ENCODE results near the gene CASP10. TPM values are rescaled to one million over a fixed set of nuclear protein-coding genes. Genes with fewer than 3 reads are reported as not detected.

Gene CASP10
- total RNA-seq, 1 experiment from 2014 or later = 1.2 TPM

DNA sequence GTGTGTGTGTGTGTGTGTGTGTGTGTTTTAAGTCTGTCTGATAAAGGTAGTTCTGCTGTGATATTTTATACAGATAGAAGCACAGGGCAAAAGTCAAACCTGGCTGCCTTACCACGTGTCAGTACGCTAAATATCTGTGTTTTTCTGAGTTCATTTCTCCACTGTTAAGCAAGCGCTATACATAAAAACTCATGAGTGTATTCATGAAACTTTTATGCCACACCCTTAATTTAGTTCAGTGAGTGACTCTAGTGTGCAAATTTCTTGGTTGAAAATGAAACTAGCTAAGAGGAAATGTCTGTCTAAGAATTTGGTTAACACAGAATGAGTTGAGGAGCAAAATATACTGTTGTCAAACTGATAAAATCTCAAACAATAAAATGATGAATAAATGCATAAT, 11.2 kb downstream of the CASP10 start:
- no TSS peak for BruUV-seq (replicated peaks)
- no peak for TF ChIP-seq EZH2 (IDR thresholded peaks at IDR 0.05; ENCODE audit: borderline replicate concordance, low read depth, low read length, poor library complexity, severe bottlenecking)
- TF ChIP-seq, protein P1, sequence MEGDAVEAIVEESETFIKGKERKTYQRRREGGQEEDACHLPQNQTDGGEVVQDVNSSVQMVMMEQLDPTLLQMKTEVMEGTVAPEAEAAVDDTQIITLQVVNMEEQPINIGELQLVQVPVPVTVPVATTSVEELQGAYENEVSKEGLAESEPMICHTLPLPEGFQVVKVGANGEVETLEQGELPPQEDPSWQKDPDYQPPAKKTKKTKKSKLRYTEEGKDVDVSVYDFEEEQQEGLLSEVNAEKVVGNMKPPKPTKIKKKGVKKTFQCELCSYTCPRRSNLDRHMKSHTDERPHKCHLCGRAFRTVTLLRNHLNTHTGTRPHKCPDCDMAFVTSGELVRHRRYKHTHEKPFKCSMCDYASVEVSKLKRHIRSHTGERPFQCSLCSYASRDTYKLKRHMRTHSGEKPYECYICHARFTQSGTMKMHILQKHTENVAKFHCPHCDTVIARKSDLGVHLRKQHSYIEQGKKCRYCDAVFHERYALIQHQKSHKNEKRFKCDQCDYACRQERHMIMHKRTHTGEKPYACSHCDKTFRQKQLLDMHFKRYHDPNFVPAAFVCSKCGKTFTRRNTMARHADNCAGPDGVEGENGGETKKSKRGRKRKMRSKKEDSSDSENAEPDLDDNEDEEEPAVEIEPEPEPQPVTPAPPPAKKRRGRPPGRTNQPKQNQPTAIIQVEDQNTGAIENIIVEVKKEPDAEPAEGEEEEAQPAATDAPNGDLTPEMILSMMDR (conservative IDR thresholded peaks at IDR 0.05; ENCODE audit: low read depth, low read length) = no peak
- Histone ChIP-seq H3K27ac (ENCODE audit: low read depth, low read length, poor library complexity, severe bottlenecking) (no peak overlapping the region), H3K4me1 (ENCODE audit: insufficient read depth, low read length, poor library complexity, severe bottlenecking) (no peaks in the 10 kb centered on the region), H3K9me3 (ENCODE audit: low read depth, low read length, poor library complexity, severe bottlenecking) (no peaks in the 10 kb centered on the region), H3K27me3 (replicated peaks; ENCODE audit: insufficient read depth, low read depth, low read length, poor library complexity) (no peaks in the 10 kb centered on the region), H3K36me3 (ENCODE audit: insufficient read depth, low read length, poor library complexity, severe bottlenecking) (no peaks in the 10 kb centered on the region), H3K4me3 (ENCODE audit: low read depth, low read length, poor library complexity, severe bottlenecking) (no peak overlapping the region)
- ChIA-PET POLR2A (ENCODE audit: low non-redundant PET) (no interaction called here), CTCF (interaction anchor here (0.5 kb wide), 1 partner anchor 48 kb away, joined by 4 read pairs; no protein-coding TSS in a partner anchor)
- DNase-seq (ENCODE audit: low spot score) = no peak
- intact Hi-C loops (cut with micrococcal nuclease; ENCODE audit: unreplicated experiment) = no loop called here

DNA sequence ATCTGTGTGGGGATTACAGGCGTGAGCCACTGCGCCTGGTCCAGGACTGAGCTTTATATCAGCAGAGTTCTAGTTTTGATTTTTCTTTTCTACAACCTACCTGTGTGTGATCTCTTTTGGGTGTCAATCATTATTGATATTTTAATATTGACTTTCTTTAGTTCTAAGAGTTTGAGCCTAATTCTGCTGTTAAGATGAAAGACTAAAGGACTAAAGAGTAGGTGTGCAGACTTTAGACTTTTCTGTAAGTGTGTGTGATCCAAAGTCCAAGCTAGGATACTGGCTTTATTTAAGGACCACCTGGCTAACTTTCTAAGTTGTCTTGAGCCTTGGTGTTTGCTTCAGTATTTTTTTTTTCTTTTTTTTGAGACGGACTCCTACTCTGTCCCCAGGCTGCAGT, 12.4 kb downstream of the CASP10 start:
- intact Hi-C loops (cut with micrococcal nuclease; ENCODE audit: unreplicated experiment) = no loop called here
- Histone ChIP-seq H3K27me3 (replicated peaks; ENCODE audit: insufficient read depth, low read depth, low read length, poor library complexity) (no peaks in the 10 kb centered on the region), H3K9me3 (ENCODE audit: low read depth, low read length, poor library complexity, severe bottlenecking) (no peaks in the 10 kb centered on the region), H3K27ac (ENCODE audit: low read depth, low read length, poor library complexity, severe bottlenecking) (no peak overlapping the region), H3K4me3 (ENCODE audit: low read depth, low read length, poor library complexity, severe bottlenecking) (no peak overlapping the region), H3K4me1 (ENCODE audit: insufficient read depth, low read length, poor library complexity, severe bottlenecking) (no peaks in the 10 kb centered on the region), H3K36me3 (ENCODE audit: insufficient read depth, low read length, poor library complexity, severe bottlenecking) (no peaks in the 10 kb centered on the region)
- no TSS peak for BruUV-seq (replicated peaks)
- POLR2A ChIA-PET (ENCODE audit: low non-redundant PET) = no interaction called here
- CTCF ChIA-PET = no interaction called here
- TF ChIP-seq, protein P1 (conservative IDR thresholded peaks at IDR 0.05; ENCODE audit: low read depth, low read length) = no peak
- no peak for TF ChIP-seq EZH2 (IDR thresholded peaks at IDR 0.05; ENCODE audit: borderline replicate concordance, low read depth, low read length, poor library complexity, severe bottlenecking)
- no peak for DNase-seq (ENCODE audit: low spot score)

DNA sequence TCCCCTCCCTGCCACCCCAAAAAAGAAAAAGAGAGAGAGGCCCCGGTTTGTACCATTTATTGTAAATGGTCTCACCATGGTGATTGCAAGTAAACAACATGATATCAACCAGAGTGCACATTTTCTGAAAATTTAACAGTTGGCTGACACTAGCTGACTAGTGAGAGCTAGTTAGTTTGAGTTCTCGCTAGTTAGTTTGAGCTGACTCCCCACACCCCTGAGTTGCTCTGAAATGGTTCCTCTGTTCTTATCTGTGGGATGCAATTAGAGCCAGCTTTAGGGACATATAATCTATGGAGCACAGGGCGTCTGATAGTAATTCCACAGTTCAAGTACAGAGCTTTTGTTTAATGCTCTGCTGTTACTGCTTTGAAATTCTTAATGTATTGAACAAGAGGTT, 13.1 kb downstream of the CASP10 start:
- H3K4me3 ChIP-seq (ENCODE audit: low read depth, low read length, poor library complexity, severe bottlenecking) = no peak overlapping the region
- ChIA-PET POLR2A (ENCODE audit: low non-redundant PET) (interaction anchor here (0.7 kb wide), 1 partner anchor 168 kb away, joined by 3 read pairs; no protein-coding TSS in a partner anchor), CTCF (no interaction called here)
- no peaks in the 10 kb centered on the region for H3K27me3 ChIP-seq (replicated peaks; ENCODE audit: insufficient read depth, low read depth, low read length, poor library complexity)
- DNase-seq (ENCODE audit: low spot score) = no peak
- no peaks in the 10 kb centered on the region for H3K4me1 ChIP-seq (ENCODE audit: insufficient read depth, low read length, poor library complexity, severe bottlenecking)
- TF ChIP-seq, protein P1 (conservative IDR thresholded peaks at IDR 0.05; ENCODE audit: low read depth, low read length) = no peak
- TF ChIP-seq EZH2 (IDR thresholded peaks at IDR 0.05; ENCODE audit: borderline replicate concordance, low read depth, low read length, poor library complexity, severe bottlenecking) = no peak
- no peaks in the 10 kb centered on the region for H3K36me3 ChIP-seq (ENCODE audit: insufficient read depth, low read length, poor library complexity, severe bottlenecking)
- H3K9me3 ChIP-seq (ENCODE audit: low read depth, low read length, poor library complexity, severe bottlenecking) = no peaks in the 10 kb centered on the region
- intact Hi-C loops (cut with micrococcal nuclease; ENCODE audit: unreplicated experiment) = no loop called here
- BruUV-seq (replicated peaks) = no TSS peak
- H3K27ac ChIP-seq (ENCODE audit: low read depth, low read length, poor library complexity, severe bottlenecking) = no peak overlapping the region

Data from A673 (cell line).